Measurements from ENCODE around the gene FUT1.

DNA sequence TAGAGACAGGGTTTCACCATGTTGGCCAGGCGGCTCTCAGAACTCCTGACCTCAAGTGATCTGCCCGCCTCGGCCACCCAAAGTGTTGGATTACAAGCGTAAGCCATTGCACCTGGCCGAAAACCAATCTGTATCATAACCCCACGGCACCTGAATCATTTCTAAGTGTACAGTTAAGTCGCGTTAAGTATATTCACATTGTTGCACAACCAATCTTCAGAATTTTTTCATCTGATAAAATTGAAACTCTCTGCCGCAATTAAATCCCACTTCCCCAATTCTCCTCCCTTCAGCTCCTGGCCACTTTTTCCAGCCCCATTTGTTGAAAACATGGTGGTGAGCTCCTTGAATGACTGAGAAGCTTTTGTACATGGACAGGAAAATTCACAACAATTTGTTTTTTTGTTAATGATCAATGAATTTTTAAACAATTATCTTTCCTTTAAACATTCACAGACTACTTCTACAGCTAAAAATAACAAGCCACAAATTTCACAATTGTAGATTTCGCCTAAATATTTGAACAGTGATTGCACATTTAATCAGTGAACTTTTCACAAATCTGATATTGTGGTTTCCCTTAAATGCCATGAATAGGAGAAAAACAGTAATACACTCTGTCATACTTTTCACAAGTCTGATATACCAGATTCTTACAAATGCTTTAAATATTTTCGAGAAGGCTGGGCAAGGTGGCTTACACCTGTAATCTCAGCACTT is 16.7 kb upstream of the FUT1 start:
- TF ChIP-seq TAF1 (IDR thresholded peaks at IDR 0.05; ENCODE audit: low read depth, low read length) (no peak), POLR2A (IDR thresholded peaks at IDR 0.05; ENCODE audit: low read depth, low read length) (no peak)

Data from GM12891 (cell line).